ENCODE results near the gene ZNF562.

ZNF562 gene

DNA sequence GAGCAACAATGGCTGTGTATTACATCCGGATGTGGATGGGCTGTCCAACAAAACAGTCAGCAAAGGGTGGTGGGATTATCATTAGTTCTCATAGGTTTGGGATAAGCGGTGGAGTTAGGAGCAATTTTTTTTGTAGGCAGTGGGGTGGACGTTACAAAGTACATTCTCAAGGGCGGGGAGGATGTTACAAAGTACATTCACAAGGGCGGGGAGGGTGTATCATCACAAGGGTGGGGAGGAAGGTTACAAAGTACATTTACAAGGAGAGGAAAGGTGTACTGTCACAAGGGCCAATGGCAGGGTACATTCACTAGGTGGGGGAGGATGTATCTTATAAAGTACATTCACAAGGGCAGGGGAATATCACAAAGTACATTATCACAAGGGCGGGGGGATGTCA, 33.1 kb downstream of the ZNF562 start:
- no peak for DNase-seq

DNA sequence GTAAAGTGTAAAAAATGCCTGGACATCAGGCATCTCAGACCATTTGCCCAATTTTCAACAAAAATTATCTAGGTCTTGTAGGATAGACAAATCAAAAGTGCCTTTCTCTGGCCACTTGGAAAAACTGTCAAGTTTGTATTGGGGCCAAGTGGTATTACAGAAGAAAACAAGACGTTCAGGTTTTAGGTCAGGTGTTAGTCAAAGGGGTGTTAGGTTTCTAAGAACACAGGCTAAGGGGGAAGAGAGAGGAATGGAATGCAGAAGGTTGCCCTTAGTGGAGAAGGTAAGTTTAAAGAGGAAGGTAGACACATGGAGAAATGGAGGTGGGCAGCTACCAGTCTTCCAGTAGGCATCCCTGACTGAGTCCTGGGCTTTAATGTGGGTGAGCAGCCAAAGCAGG, 33.9 kb downstream of the ZNF562 start:
- DNase-seq: no peak

DNA sequence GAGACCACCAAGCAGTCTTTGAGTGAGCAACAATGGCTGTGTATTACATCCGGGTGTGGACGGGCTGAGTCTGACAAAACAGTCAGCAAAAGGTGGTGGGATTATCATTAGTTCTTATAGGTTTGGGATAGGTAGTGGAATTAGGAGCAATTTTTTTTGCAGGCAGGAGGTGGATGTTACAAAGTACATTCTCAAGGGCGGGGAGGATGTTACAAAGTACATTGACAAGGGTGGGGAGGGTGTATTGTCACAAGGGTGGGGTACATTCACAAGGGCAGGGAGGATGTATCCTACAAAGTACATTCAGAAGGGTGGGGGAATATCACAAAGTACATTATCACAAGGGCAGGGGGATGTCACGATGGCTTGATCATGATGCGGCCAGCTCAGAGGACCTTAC, 38.9 kb downstream of the ZNF562 start:
- DNase-seq: no peak

- DNase-seq: no peak
Observed at GRCh38 chr19:9627856-9628255, 47.0 kb downstream of the ZNF562 start.

- no peak for DNase-seq
Observed at GRCh38 chr19:9622531-9622930, 52.4 kb downstream of the ZNF562 start.

DNA sequence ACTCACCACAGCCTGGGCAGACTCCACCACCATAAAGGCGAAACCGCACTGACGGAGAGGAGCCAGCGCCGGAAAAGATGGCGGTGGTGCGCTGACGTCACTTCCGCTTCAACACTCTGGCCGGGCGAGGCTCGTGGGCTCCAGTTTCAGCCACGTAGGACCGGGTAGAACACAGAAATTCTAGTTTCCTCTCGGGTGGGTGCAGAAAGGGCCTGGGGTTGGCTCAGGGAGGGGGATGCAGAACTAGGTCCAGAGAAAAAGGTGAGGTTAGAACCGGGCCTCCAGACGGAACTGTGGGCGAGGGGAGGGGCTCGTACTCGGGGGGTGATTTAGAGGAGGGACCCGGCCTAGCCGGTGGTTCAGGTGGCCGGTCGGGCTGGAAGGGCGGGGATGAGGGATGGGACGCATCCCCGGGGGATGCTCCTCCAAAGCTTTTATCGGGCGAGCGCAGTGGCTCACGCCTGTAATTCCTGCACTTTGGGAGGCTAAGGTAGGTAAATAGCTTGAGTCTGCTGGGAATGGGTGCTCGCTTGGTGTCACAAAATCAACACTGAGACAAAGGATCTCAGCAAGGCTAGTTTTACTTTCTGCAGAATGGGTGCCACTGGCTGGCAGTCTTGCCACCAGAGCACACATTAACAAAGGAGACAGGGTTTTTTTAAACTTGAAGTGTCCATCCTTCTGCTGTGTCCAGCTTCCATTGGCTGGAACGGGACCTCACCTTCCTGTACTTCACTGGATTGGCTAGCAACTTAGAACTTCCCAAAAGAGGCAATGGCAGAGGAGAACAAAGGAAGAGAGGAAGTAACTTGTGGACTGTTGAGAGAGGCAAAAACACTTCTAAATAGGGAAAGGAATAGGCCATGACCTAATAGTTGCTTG, 53.5 kb downstream of the ZNF562 start, which contains the start of gene ZNF561:
Gene ZNF561, minus strand, starts transcription at position 77 of the 882 bp plus-strand sequence. CDS start 1,776 bp downstream, outside the sequence.
- peak; percentile 95 for DNase-seq

DNA sequence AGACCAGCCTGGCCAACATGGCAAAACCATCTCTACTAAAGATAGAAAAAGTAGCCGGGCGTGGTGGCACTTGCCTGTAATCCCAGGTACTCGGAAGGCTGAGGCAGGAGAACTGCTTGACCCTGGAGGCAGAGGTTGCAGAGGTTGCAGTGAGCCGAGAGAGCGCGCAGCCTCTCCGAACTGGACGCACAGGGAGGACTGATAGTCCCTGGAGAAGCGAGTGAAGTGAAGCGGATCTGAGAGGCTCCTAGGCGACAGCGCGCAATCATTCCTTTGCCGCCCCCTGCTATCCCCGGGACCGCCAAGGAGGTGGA, 54.1 kb downstream of the ZNF562 start:
- DNase-seq: no peak

DNA sequence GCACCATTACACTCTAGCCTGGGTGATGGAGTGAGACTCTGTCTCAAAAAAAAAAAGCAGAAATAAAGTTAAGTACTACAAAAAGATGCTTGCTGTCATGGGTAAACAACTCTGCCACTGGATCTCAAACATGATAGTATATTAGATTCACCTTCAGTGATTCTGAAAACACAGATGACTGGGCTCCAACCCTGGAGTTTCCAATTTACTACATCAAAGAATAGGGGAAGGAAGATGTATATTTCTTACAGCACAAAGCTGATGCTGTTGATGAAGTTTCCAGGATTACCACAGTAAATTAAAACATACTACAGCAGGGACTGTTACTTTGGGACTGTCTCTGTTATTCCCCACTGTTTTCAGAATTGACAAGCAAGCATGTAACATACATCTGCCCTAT, 59.1 kb downstream of the ZNF562 start:
- DNase-seq: no peak

DNA sequence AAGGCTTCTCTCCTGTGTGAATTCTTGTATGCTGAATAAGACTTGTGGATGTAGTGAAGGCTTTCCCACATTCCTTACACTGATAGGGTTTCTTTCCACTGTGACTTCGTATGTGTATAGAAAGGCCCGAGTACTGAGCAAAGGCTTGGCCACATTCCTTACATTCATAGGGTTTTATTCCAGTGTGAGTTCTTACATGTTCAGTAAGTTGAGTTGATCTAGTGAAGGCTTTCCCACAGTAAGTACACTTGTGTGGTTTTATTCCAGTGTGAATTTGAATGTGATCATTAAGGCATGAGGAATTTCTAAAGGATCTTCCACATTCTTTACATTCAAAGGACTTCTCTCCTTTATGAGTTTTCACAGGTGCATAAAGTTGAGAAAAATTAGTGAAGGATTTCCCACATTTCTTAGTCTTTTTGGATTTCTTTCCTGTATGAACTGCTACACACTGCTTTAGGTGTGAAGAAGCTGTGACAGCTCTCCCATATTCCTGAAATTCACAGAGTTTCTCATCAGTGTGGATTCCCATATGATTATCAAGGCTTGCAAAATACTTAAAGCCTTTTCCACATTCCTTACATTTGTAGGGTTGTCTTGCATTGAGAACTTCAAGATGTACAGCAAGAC, 64.3 kb downstream of the ZNF562 start:
- DNase-seq: no peak

DNA sequence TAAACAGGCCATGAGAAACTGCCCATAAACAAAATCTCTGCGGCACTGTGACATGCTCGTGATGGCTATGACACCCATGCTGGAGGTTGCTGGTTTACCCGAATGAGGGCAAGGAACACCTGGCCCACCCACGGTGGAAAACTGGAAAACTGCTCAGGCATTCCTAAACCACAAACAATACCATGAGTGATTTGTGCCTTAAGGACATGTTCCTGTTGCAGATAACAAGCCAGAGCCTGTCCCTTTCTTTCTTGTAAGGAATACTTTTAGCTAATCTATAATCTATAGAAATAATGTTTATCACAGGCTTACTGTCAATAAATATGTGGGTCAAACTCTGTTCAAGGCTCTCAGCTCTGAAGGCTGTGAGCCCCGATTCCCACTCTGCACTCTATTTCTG, 66.0 kb downstream of the ZNF562 start:
- DNase-seq: no peak

GRCh38 chr19:9597027-9597426, 77.9 kb downstream of the ZNF562 start:
- no peak for DNase-seq
